ENCODE measurements around the gene ANKRD61. TPM values are rescaled to one million over a fixed set of nuclear protein-coding genes. Genes with fewer than 3 reads are reported as not detected.
"Not testable (repeated sequence)": the region's sequence is repeated elsewhere in the genome, so short reads cannot be mapped to it uniquely, and the experiment has no call there.

The ANKRD61 gene
- not detected for total RNA-seq

GRCh38 chr7:6030988-6031387 is at the start of gene ANKRD61:
Gene ANKRD61 (plus strand): TSS chr7:6031376. CDS start chr7:6031376, 0 bp downstream.
- no peak for ATAC-seq (ENCODE audit: low read depth)
- Mint-ChIP-seq H3K9me3 (no peaks in the 10 kb centered on the region), H3K27me3 (no peaks in the 10 kb centered on the region), H3K4me3 (no peak within 1 kb of the TSS), H3K4me1 (peaks cover 14% of the 10 kb centered on the region), H3K27ac (peak within 1 kb of the TSS; percentile 0), H3K36me3 (peaks cover 32% of the 10 kb centered on the region)
- DNase-seq = no peak
- POLR2A ChIA-PET = no interaction called here

- H3K27ac Mint-ChIP-seq; DNase-seq; H3K27me3 Mint-ChIP-seq; ATAC-seq (ENCODE audit: low read depth); H3K9me3 Mint-ChIP-seq; H3K4me1 Mint-ChIP-seq; H3K4me3 Mint-ChIP-seq; POLR2A ChIA-PET: not testable (repeated sequence)
- H3K36me3 Mint-ChIP-seq = peaks cover 15% of the 10 kb centered on the region
These were observed 44.1 kb upstream of the ANKRD61 start for GRCh38 chr7:5987061-5987460.

- Mint-ChIP-seq H3K9me3 (no peaks in the 10 kb centered on the region), H3K27me3 (no peaks in the 10 kb centered on the region), H3K27ac (no peak overlapping the region), H3K36me3 (peaks cover 15% of the 10 kb centered on the region), H3K4me3 (no peak overlapping the region), H3K4me1 (peaks cover 1% of the 10 kb centered on the region)
- POLR2A ChIA-PET = interaction anchor here (1.2 kb wide), 1 partner anchor 109 kb away, joined by 3 read pairs; no protein-coding TSS in a partner anchor
- no peak for DNase-seq
- no peak for ATAC-seq (ENCODE audit: low read depth)
These were observed 33.9 kb upstream of the ANKRD61 start for GRCh38 chr7:5997210-5997808.

- no peaks in the 10 kb centered on the region for H3K27me3 Mint-ChIP-seq
- no peak for ATAC-seq (ENCODE audit: low read depth)
- DNase-seq = no peak
- H3K4me3 Mint-ChIP-seq = peak overlapping the region; percentile 66
- H3K36me3 Mint-ChIP-seq = peaks cover 4% of the 10 kb centered on the region
- POLR2A ChIA-PET = no interaction called here
- peaks cover 17% of the 10 kb centered on the region for H3K4me1 Mint-ChIP-seq
- peak overlapping the region; percentile 65 for H3K27ac Mint-ChIP-seq
- no peaks in the 10 kb centered on the region for H3K9me3 Mint-ChIP-seq
These were observed 23.8 kb upstream of the ANKRD61 start for GRCh38 chr7:6007386-6007785.

GRCh38 chr7:6007835-6008590 is 23.2 kb upstream of the ANKRD61 start:
- Mint-ChIP-seq H3K4me1 (peaks cover 22% of the 10 kb centered on the region), H3K4me3 (peak overlapping the region; percentile 89)
- not testable (repeated sequence) for DNase-seq; H3K27me3 Mint-ChIP-seq; H3K36me3 Mint-ChIP-seq; ATAC-seq (ENCODE audit: low read depth); H3K27ac Mint-ChIP-seq; H3K9me3 Mint-ChIP-seq
- POLR2A ChIA-PET = interaction anchor here (0.7 to 2.2 kb wide), 3 partner anchors 18 to 389 kb away, joined by 3 to 9 read pairs (median 3); no protein-coding TSS in a partner anchor

- H3K4me1 Mint-ChIP-seq = peaks cover 24% of the 10 kb centered on the region
- H3K27ac Mint-ChIP-seq = peak within 1 kb of the TSS; percentile 89
- peak within 1 kb of the TSS; percentile 89 for H3K4me3 Mint-ChIP-seq
- DNase-seq = peak; percentile 92
- H3K27me3 Mint-ChIP-seq = no peaks in the 10 kb centered on the region
- ATAC-seq (ENCODE audit: low read depth) = peak; percentile 89
- POLR2A ChIA-PET = interaction anchor here (0.6 to 2.2 kb wide), 6 partner anchors 17 to 388 kb away, joined by 3 to 9 read pairs (median 4); no protein-coding TSS in a partner anchor
- H3K9me3 Mint-ChIP-seq = no peaks in the 10 kb centered on the region
- H3K36me3 Mint-ChIP-seq = peaks cover 4% of the 10 kb centered on the region
These were observed 22.2 kb upstream of the ANKRD61 start, which contains the start of the genes AIMP2 and PMS2 for GRCh38 chr7:6008668-6009611. Gene AIMP2 (plus strand): TSS chr7:6009272. CDS start chr7:6009364, 92 bp downstream. Gene PMS2 (minus strand): TSS chr7:6009049. CDS start chr7:6009019, 30 bp downstream.

- H3K9me3 Mint-ChIP-seq; H3K36me3 Mint-ChIP-seq; ATAC-seq (ENCODE audit: low read depth); H3K27me3 Mint-ChIP-seq; POLR2A ChIA-PET; DNase-seq: not testable (repeated sequence)
- Mint-ChIP-seq H3K4me1 (peaks cover 22% of the 10 kb centered on the region), H3K27ac (peak overlapping the region; percentile 85), H3K4me3 (peak overlapping the region; percentile 89)
These were observed 20.8 kb upstream of the ANKRD61 start for GRCh38 chr7:6010370-6010769.

- DNase-seq (no peak), ATAC-seq (ENCODE audit: low read depth) (no peak)
- H3K9me3 Mint-ChIP-seq = no peaks in the 10 kb centered on the region
- H3K36me3 Mint-ChIP-seq = peaks cover 4% of the 10 kb centered on the region
- peaks cover 22% of the 10 kb centered on the region for H3K4me1 Mint-ChIP-seq
- no peaks in the 10 kb centered on the region for H3K27me3 Mint-ChIP-seq
- POLR2A ChIA-PET = no interaction called here
- H3K4me3 Mint-ChIP-seq = no peak overlapping the region
- no peak overlapping the region for H3K27ac Mint-ChIP-seq
These were observed 19.6 kb upstream of the ANKRD61 start for GRCh38 chr7:6011541-6011940.

- no peak overlapping the region for H3K4me3 Mint-ChIP-seq
- POLR2A ChIA-PET = no interaction called here
- H3K9me3 Mint-ChIP-seq = no peaks in the 10 kb centered on the region
- peaks cover 15% of the 10 kb centered on the region for H3K4me1 Mint-ChIP-seq
- DNase-seq (no peak), ATAC-seq (ENCODE audit: low read depth) (no peak)
- no peaks in the 10 kb centered on the region for H3K27me3 Mint-ChIP-seq
- H3K27ac Mint-ChIP-seq = no peak overlapping the region
- peaks cover 4% of the 10 kb centered on the region for H3K36me3 Mint-ChIP-seq
These were observed 18.6 kb upstream of the ANKRD61 start for GRCh38 chr7:6012355-6013104.

- ATAC-seq (ENCODE audit: low read depth) = no peak
- H3K4me3 Mint-ChIP-seq = no peak overlapping the region
- peaks cover 6% of the 10 kb centered on the region for H3K4me1 Mint-ChIP-seq
- peaks cover 11% of the 10 kb centered on the region for H3K36me3 Mint-ChIP-seq
- POLR2A ChIA-PET = no interaction called here
- no peak overlapping the region for H3K27ac Mint-ChIP-seq
- no peaks in the 10 kb centered on the region for H3K9me3 Mint-ChIP-seq
- no peak for DNase-seq
- H3K27me3 Mint-ChIP-seq = no peaks in the 10 kb centered on the region
These were observed 15.1 kb upstream of the ANKRD61 start for GRCh38 chr7:6015917-6016652.

GRCh38 chr7:6016653-6016966 is 14.6 kb upstream of the ANKRD61 start:
- H3K36me3 Mint-ChIP-seq = peaks cover 12% of the 10 kb centered on the region
- H3K4me3 Mint-ChIP-seq = no peak overlapping the region
- ATAC-seq (ENCODE audit: low read depth) = no peak
- no peaks in the 10 kb centered on the region for H3K27me3 Mint-ChIP-seq
- no peaks in the 10 kb centered on the region for H3K9me3 Mint-ChIP-seq
- POLR2A ChIA-PET = no interaction called here
- H3K4me1 Mint-ChIP-seq = peaks cover 6% of the 10 kb centered on the region
- no peak for DNase-seq
- H3K27ac Mint-ChIP-seq = no peak overlapping the region
